Measurements from ENCODE around the gene SARNP. TPM values are rescaled to one million over a fixed set of nuclear protein-coding genes. Genes with fewer than 3 reads are reported as not detected.
A peak's percentile ranks its signal among the peaks of the same experiment; 100 is the strongest.
"Not testable (repeated sequence)": the region's sequence is repeated elsewhere in the genome, so short reads cannot be mapped to it uniquely, and the experiment has no call there.

The SARNP gene, protein sequence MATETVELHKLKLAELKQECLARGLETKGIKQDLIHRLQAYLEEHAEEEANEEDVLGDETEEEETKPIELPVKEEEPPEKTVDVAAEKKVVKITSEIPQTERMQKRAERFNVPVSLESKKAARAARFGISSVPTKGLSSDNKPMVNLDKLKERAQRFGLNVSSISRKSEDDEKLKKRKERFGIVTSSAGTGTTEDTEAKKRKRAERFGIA
- 10 to 100 TPM; 39.1 to 49.2 TPM for total RNA-seq

DNA sequence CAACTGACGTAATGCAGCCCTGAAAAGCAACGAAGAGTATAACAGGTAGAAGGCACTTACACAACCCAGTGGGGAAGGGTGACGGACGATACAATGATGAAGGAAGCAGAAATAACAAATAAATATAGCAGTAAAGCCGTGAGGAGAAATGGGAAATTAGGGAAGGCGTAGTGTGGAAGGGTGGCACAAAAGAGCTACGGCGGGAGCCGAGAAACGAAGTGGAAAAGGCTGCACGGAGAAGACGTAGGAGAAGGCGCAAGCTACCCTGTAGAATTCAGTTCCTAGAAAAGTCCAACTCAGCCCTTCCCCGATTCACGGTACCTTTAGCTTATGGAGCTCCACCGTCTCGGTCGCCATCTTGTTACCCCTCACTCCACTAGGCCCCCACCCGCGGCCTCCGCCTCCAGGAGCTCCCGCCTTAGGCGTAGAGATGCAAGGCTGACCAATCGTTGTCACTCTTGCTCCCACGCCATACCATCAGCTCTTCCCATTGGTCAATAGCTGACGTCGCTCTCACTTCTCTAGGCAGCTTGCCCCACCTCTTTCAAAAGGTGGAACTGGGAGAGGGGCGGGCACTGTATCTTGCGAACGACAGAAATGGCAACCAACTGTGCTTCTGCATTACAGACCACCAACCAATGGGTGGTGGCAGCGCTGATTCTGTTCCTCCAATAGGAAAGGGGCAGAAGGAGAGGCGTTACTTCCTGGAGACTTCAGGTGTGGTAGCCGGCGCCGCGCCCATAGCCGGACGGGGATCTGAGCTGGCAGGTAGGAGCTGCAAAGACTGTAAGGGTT, at the start of gene SARNP, which contains the start of gene ORMDL2:
Gene SARNP, minus strand, starts transcription at position 380 of the 795 bp plus-strand sequence. Its CDS starts 23 bp downstream, at position 357.
Gene ORMDL2, plus strand, starts transcription at position 697 of the 795 bp plus-strand sequence. CDS start 959 bp downstream, outside the sequence.
- ATAC-seq (ENCODE audit: insufficient number of reproducible peaks, low FRiP score, low read depth) (peak; percentile 100), DNase-seq (ENCODE audit: low spot score) (peak; percentile 98)
- no peaks in the 10 kb centered on the region for H3K9me3 ChIP-seq
- peak within 1 kb of the TSS; percentile 96 for H3K4me3 ChIP-seq
- H3K36me3 ChIP-seq: peaks cover 27% of the 10 kb centered on the region
- H3K4me1 ChIP-seq (ENCODE audit: control insufficient read depth in 1 of 2, low read depth in 2 of 2): peaks cover 28 to 39% of the 10 kb centered on the region in 2 donors
- H3K27ac ChIP-seq: peak within 1 kb of the TSS; percentile 91
- no peaks in the 10 kb centered on the region for H3K27me3 ChIP-seq (replicated peaks; ENCODE audit: insufficient read depth)
- TF ChIP-seq, protein P1, sequence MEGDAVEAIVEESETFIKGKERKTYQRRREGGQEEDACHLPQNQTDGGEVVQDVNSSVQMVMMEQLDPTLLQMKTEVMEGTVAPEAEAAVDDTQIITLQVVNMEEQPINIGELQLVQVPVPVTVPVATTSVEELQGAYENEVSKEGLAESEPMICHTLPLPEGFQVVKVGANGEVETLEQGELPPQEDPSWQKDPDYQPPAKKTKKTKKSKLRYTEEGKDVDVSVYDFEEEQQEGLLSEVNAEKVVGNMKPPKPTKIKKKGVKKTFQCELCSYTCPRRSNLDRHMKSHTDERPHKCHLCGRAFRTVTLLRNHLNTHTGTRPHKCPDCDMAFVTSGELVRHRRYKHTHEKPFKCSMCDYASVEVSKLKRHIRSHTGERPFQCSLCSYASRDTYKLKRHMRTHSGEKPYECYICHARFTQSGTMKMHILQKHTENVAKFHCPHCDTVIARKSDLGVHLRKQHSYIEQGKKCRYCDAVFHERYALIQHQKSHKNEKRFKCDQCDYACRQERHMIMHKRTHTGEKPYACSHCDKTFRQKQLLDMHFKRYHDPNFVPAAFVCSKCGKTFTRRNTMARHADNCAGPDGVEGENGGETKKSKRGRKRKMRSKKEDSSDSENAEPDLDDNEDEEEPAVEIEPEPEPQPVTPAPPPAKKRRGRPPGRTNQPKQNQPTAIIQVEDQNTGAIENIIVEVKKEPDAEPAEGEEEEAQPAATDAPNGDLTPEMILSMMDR (IDR thresholded peaks at IDR 0.05): no peak

DNA sequence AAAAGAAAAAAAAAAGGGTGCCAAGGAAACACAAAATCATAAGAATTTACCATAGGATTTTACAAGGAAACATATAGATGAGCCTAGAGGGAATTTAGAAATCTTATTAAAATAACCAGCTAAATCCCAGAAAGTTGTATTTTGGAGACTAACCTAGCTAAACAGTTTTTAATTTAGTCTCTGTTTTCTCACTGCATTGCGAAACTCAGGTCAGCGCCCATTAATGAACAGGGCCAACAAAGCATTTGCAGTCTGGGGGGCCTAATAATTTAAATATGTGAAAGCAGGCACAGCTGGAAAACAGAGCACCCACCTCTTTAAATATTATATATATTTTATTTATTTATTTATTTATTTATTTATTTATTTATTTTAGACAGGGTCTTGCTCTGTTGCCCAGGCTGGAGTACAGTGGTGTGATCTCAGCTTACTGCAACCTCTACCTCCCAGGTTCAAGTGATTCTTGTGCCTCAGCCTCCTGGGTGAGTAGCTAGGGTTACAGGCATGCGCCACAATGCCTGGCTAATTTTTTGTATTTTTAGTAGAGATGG, 49.0 kb upstream of the SARNP start:
- H3K36me3 ChIP-seq; ATAC-seq (ENCODE audit: insufficient number of reproducible peaks, low FRiP score, low read depth); H3K27me3 ChIP-seq (replicated peaks; ENCODE audit: insufficient read depth); DNase-seq (ENCODE audit: low spot score); H3K27ac ChIP-seq; H3K4me3 ChIP-seq; H3K9me3 ChIP-seq; H3K4me1 ChIP-seq (ENCODE audit: control insufficient read depth in 1 of 2, low read depth in 2 of 2): not testable (repeated sequence)

DNA sequence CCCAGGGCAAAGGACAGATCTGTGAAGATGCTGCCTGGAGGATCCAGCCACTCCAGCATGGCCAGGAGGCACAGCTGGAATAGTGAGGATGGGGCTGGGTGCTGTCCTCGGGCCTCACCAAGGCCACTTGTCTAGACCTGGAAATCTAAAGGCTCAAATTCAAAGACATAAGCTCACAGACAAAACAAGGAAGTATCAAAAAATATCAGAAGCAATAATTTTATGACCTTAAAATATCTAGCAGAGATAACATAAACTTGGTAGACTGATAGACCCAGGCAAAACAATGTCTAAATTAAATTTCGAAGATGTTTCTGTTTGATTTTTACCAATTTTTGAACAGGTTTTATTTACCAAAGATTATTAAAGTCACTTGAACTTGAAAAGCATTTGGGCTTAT, 47.8 kb upstream of the SARNP start:
- H3K27ac ChIP-seq: no peak overlapping the region
- H3K27me3 ChIP-seq (replicated peaks; ENCODE audit: insufficient read depth): no peaks in the 10 kb centered on the region
- DNase-seq (ENCODE audit: low spot score): no peak
- ATAC-seq (ENCODE audit: insufficient number of reproducible peaks, low FRiP score, low read depth): no peak
- H3K4me1 ChIP-seq (ENCODE audit: control insufficient read depth in 1 of 2, low read depth in 2 of 2): no peaks in the 10 kb centered on the region
- TF ChIP-seq, protein P1 (IDR thresholded peaks at IDR 0.05): no peak
- H3K4me3 ChIP-seq: no peak overlapping the region
- peaks cover 4% of the 10 kb centered on the region for H3K9me3 ChIP-seq
- H3K36me3 ChIP-seq: no peaks in the 10 kb centered on the region

DNA sequence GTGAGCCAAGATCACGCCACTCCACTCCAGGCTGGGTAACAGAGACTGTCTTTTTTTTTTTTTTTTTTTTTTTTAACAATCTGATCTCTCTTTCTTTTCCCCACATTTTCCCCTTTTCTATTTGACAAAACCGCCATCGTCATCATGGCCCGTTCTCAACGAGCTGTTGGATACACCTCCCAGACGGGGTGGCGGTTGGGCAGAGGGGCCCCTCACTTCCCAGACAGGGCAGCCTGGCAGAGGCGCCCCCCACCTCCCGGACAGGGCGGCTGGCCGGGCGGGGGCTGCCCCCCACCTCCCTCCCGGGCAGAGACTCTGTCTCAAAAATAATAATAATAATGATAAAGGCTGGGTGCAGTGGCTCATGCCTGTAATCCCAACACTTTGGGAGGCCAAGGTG, 45.4 kb upstream of the SARNP start:
- not testable (repeated sequence) for H3K27ac ChIP-seq; ATAC-seq (ENCODE audit: insufficient number of reproducible peaks, low FRiP score, low read depth); H3K36me3 ChIP-seq; H3K27me3 ChIP-seq (replicated peaks; ENCODE audit: insufficient read depth); H3K9me3 ChIP-seq; DNase-seq (ENCODE audit: low spot score); H3K4me3 ChIP-seq; H3K4me1 ChIP-seq (ENCODE audit: control insufficient read depth in 1 of 2, low read depth in 2 of 2)

DNA sequence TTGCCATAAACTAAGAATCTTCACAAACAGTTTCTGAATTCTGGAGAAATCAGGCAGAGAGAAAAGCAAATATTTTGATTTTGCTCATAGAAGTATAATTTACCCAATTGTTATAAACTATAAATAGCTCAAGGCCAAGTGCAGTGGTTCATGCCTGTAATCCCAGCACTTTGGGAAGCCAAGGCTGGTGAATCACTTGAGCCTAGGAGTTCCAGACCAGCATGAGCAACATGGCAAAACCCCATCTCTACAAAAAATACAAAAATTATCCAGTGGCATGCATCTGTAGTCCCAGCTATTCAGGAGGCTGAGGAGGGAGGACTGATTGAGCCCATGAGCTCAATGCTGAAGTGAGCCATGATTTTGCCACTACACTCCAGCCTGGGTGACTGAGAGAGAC, 44.8 kb upstream of the SARNP start:
- Histone ChIP-seq H3K36me3 (no peaks in the 10 kb centered on the region), H3K27me3 (replicated peaks; ENCODE audit: insufficient read depth) (no peaks in the 10 kb centered on the region), H3K9me3 (peaks cover 4% of the 10 kb centered on the region), H3K4me3 (no peak overlapping the region), H3K27ac (peak overlapping the region in 1 of 2 donors; percentile 37), H3K4me1 (ENCODE audit: control insufficient read depth in 1 of 2, low read depth in 2 of 2) (no peaks in the 10 kb centered on the region)
- DNase-seq (ENCODE audit: low spot score) (no peak), ATAC-seq (ENCODE audit: insufficient number of reproducible peaks, low FRiP score, low read depth) (no peak)
- TF ChIP-seq, protein P1 (IDR thresholded peaks at IDR 0.05): no peak

DNA sequence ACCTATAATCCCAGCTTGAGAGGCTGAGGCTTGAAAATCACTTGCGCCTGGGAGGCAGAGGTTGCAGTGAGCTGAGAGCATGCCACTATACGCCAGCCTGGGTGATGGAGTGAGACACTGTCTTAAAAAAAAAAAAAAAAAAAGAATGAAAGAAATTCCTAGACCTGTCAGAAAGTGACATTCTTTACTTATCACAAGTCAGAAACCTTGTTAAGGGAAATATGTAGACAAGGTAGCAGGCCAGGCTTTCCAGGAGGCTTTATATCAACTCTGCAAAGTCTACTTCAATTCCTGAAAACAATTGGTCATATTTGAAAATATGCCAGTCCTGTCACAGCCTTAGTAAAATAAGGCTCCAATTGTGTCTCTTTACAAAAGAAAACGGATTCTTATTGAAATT, 44.3 kb upstream of the SARNP start:
- ATAC-seq (ENCODE audit: insufficient number of reproducible peaks, low FRiP score, low read depth) (no peak), DNase-seq (ENCODE audit: low spot score) (no peak)
- Histone ChIP-seq H3K27me3 (replicated peaks; ENCODE audit: insufficient read depth) (no peaks in the 10 kb centered on the region), H3K4me1 (ENCODE audit: control insufficient read depth in 1 of 2, low read depth in 2 of 2) (no peaks in the 10 kb centered on the region), H3K27ac (no peak overlapping the region), H3K4me3 (no peak overlapping the region), H3K9me3 (peaks cover 4% of the 10 kb centered on the region), H3K36me3 (no peaks in the 10 kb centered on the region)
- TF ChIP-seq, protein P1 (IDR thresholded peaks at IDR 0.05): no peak
